ENCODE measurements around the gene NDUFV1. TPM values are rescaled to one million over a fixed set of nuclear protein-coding genes. Genes with fewer than 3 reads are reported as not detected.

The NDUFV1 gene
- total and polyA plus RNA-seq, 2 donors (not counting 1 experiment from before 2014, with no cell fraction given): 238 to 315 TPM

DNA sequence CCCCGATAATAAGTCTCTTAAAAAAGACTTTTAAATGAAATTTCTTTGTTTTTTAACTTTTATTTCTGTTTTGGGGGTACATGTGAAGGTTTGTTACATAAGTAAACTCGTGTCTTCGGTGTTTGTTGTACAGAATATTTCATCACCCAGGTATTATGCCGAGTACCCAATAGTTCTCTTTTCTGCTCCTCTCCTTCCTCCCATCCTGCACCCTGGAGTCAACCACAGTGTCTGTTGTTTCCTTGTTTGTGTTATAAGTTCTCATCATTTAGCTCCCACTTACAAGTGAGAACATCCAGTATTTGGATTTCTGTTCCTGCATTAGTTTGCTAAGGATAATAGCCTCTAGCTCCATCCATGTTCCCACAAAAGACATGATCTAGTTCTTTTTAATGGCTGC is 24.7 kb upstream of the NDUFV1 start:
- Mint-ChIP-seq H3K4me1 (peaks cover 54% of the 10 kb centered on the region), H3K27ac (peak overlapping the region; percentile 78), H3K27me3 (peaks cover 10% of the 10 kb centered on the region), H3K4me3 (peak overlapping the region; percentile 78), H3K9me3 (ENCODE audit: insufficient read depth) (no peaks in the 10 kb centered on the region)
- no peak overlapping the region for H3K9ac ChIP-seq (ENCODE audit: low read length)
- no CpG with 5 or more reads among the region's 4 CpGs for WGBS (ENCODE audit: insufficient coverage)
- peaks cover 0 to 6% (median 0%) of the 10 kb centered on the region in 3 donors for H3K9me3 ChIP-seq (ENCODE audit: control extremely low read depth in 1 of 3, control insufficient read depth in 2 of 3, insufficient read depth in 1 of 3, low read length in 2 of 3)
- H4K20me1 ChIP-seq (ENCODE audit: control insufficient read depth, insufficient read depth, low read length, poor library complexity, severe bottlenecking): no peaks in the 10 kb centered on the region
- no peak overlapping the region for H3K27ac ChIP-seq (ENCODE audit: low read length in 2 of 2)
- peaks cover 52 to 57% of the 10 kb centered on the region in 2 donors for H3K4me1 ChIP-seq (ENCODE audit: control insufficient read depth in 2 of 2, insufficient read depth in 2 of 2, low read length in 2 of 2)
- DNase-seq: no peak
- H3K36me3 ChIP-seq (replicated peaks in 1 of 2; ENCODE audit: control extremely low read depth in 1 of 2, control insufficient read depth in 1 of 2, extremely low read depth in 1 of 2, insufficient read depth in 2 of 2, low read length in 1 of 2): no peaks in the 10 kb centered on the region
- H3K79me2 ChIP-seq (ENCODE audit: control insufficient read depth, insufficient read depth, low read length): no peaks in the 10 kb centered on the region
- ChIA-PET CTCF (interaction anchor here (1.0 to 3.6 kb wide), 8 partner anchors 9 to 320 kb away, joined by 3 to 30 read pairs (median 4); partner anchors contain the start of genes NUDT8 and POLD4), POLR2A (interaction anchor here (1.0 kb wide), 2 partner anchors 24 to 85 kb away, joined by 3 to 4 read pairs; no protein-coding TSS in a partner anchor)
- no peak for ATAC-seq (ENCODE audit: low read depth)
- TF ChIP-seq CTCF (IDR thresholded peaks at IDR 0.05) (no peak), EZH2 (IDR thresholded peaks at IDR 0.05; ENCODE audit: borderline replicate concordance, insufficient read depth, low read depth, low read length, poor library complexity, severe bottlenecking) (no peak)
- H3K4me3 ChIP-seq (ENCODE audit: control extremely low read depth in 1 of 5, extremely low read depth in 1 of 5, insufficient read depth in 1 of 5, low read depth in 2 of 5, low read length in 4 of 5): no peak overlapping the region
- peak overlapping the region; percentile 94 for H3K4me2 ChIP-seq (replicated peaks; ENCODE audit: low read depth, low read length, poor library complexity, severe bottlenecking)
- H3K27me3 ChIP-seq (replicated peaks in 1 of 4; ENCODE audit: control extremely low read depth in 1 of 4, control insufficient read depth in 3 of 4, insufficient read depth in 4 of 4, low read length in 3 of 4): peaks cover 0 to 18% (median 6%) of the 10 kb centered on the region in 4 experiments
- no peak overlapping the region for H2AFZ ChIP-seq (ENCODE audit: insufficient read depth, low read depth, low read length, poor library complexity, severe bottlenecking)
- intact Hi-C loops (cut with micrococcal nuclease): loop anchor here (10.0 kb wide), 2 partner anchors 177 to 317 kb away; partner anchors contain the start of genes GRK2, PPP1CA and TBC1D10C
